ENCODE results near the gene STPG4.
A peak's percentile ranks its signal among the peaks of the same experiment; 100 is the strongest.

The STPG4 gene

GRCh38 chr2:47065343-47065742 is 89.8 kb downstream of the STPG4 start:
- TF ChIP-seq POLR2A (IDR thresholded peaks at IDR 0.05; ENCODE audit: low read depth, low read length), result no peak
- no peak for TF ChIP-seq POLR2AphosphoS5 (IDR thresholded peaks at IDR 0.05; ENCODE audit: low read depth, low read length)
- TF ChIP-seq TAF1 (IDR thresholded peaks at IDR 0.05; ENCODE audit: borderline replicate concordance, low read depth, low read length), result no peak
- FAIRE-seq, result no peak
- no peak for DNase-seq (ENCODE audit: insufficient read length)

GRCh38 chr2:47064106-47064505 is 91.0 kb downstream of the STPG4 start:
- DNase-seq (ENCODE audit: insufficient read length) (no peak), FAIRE-seq (no peak)
- TF ChIP-seq POLR2AphosphoS5 (IDR thresholded peaks at IDR 0.05; ENCODE audit: low read depth, low read length) (no peak), TAF1 (IDR thresholded peaks at IDR 0.05; ENCODE audit: borderline replicate concordance, low read depth, low read length) (no peak), POLR2A (IDR thresholded peaks at IDR 0.05; ENCODE audit: low read depth, low read length) (no peak)

GRCh38 chr2:47063538-47063930 is 91.6 kb downstream of the STPG4 start:
- TF ChIP-seq POLR2A (IDR thresholded peaks at IDR 0.05; ENCODE audit: low read depth, low read length), result no peak
- no peak for TF ChIP-seq TAF1 (IDR thresholded peaks at IDR 0.05; ENCODE audit: borderline replicate concordance, low read depth, low read length)
- no peak for TF ChIP-seq POLR2AphosphoS5 (IDR thresholded peaks at IDR 0.05; ENCODE audit: low read depth, low read length)
- no peak for FAIRE-seq
- DNase-seq (ENCODE audit: insufficient read length), result no peak

GRCh38 chr2:47062681-47063537 is 92.2 kb downstream of the STPG4 start:
- no peak for FAIRE-seq
- no peak for DNase-seq (ENCODE audit: insufficient read length)
- no peak for TF ChIP-seq POLR2A (IDR thresholded peaks at IDR 0.05; ENCODE audit: low read depth, low read length)
- TF ChIP-seq POLR2AphosphoS5 (IDR thresholded peaks at IDR 0.05; ENCODE audit: low read depth, low read length), result no peak
- TF ChIP-seq TAF1 (IDR thresholded peaks at IDR 0.05; ENCODE audit: borderline replicate concordance, low read depth, low read length), result no peak

- no peak for FAIRE-seq
- no peak for DNase-seq (ENCODE audit: insufficient read length)
Measured at GRCh38 chr2:47061944-47062678, 93.0 kb downstream of the STPG4 start.

GRCh38 chr2:47060652-47061170 is 94.4 kb downstream of the STPG4 start:
- TF ChIP-seq TAF1 (IDR thresholded peaks at IDR 0.05; ENCODE audit: borderline replicate concordance, low read depth, low read length), result no peak
- no peak for TF ChIP-seq POLR2A (IDR thresholded peaks at IDR 0.05; ENCODE audit: low read depth, low read length)
- TF ChIP-seq POLR2AphosphoS5 (IDR thresholded peaks at IDR 0.05; ENCODE audit: low read depth, low read length), result no peak
- no peak for FAIRE-seq
- no peak for DNase-seq (ENCODE audit: insufficient read length)

More at GRCh38 chr2:47061944-47062678, 93.0 kb downstream of the STPG4 start:
- TF ChIP-seq POLR2AphosphoS5 (IDR thresholded peaks at IDR 0.05; ENCODE audit: low read depth, low read length), result no peak
- TF ChIP-seq POLR2A (IDR thresholded peaks at IDR 0.05; ENCODE audit: low read depth, low read length), result no peak
- TF ChIP-seq TAF1 (IDR thresholded peaks at IDR 0.05; ENCODE audit: borderline replicate concordance, low read depth, low read length), result no peak

- DNase-seq (ENCODE audit: insufficient read length), result no peak
- no peak for FAIRE-seq
- TF ChIP-seq POLR2A (IDR thresholded peaks at IDR 0.05; ENCODE audit: low read depth, low read length) (no peak), POLR2AphosphoS5 (IDR thresholded peaks at IDR 0.05; ENCODE audit: low read depth, low read length) (no peak), TAF1 (IDR thresholded peaks at IDR 0.05; ENCODE audit: borderline replicate concordance, low read depth, low read length) (no peak)
Measured at GRCh38 chr2:47058003-47058931, 96.8 kb downstream of the STPG4 start.

- no peak for FAIRE-seq
- no peak for TF ChIP-seq POLR2AphosphoS5 (IDR thresholded peaks at IDR 0.05; ENCODE audit: low read depth, low read length)
- TF ChIP-seq TAF1 (IDR thresholded peaks at IDR 0.05; ENCODE audit: borderline replicate concordance, low read depth, low read length), result no peak
- TF ChIP-seq POLR2A (IDR thresholded peaks at IDR 0.05; ENCODE audit: low read depth, low read length), result no peak
- DNase-seq (ENCODE audit: insufficient read length), result no peak
Measured at GRCh38 chr2:47057687-47058002, 97.5 kb downstream of the STPG4 start.

- TF ChIP-seq POLR2A (IDR thresholded peaks at IDR 0.05; ENCODE audit: low read depth, low read length), result no peak
- TF ChIP-seq POLR2AphosphoS5 (IDR thresholded peaks at IDR 0.05; ENCODE audit: low read depth, low read length), result no peak
- no peak for TF ChIP-seq TAF1 (IDR thresholded peaks at IDR 0.05; ENCODE audit: borderline replicate concordance, low read depth, low read length)
- peak; percentile 33 for FAIRE-seq
Measured at GRCh38 chr2:47056868-47057686, 98.0 kb downstream of the STPG4 start.

GRCh38 chr2:47056374-47056773 is 98.7 kb downstream of the STPG4 start:
- DNase-seq (ENCODE audit: insufficient read length) (no peak), FAIRE-seq (no peak)

More at GRCh38 chr2:47056868-47057686, 98.0 kb downstream of the STPG4 start:
- DNase-seq (ENCODE audit: insufficient read length), result no peak

More at GRCh38 chr2:47056374-47056773, 98.7 kb downstream of the STPG4 start:
- TF ChIP-seq TAF1 (IDR thresholded peaks at IDR 0.05; ENCODE audit: borderline replicate concordance, low read depth, low read length), result no peak
- TF ChIP-seq POLR2A (IDR thresholded peaks at IDR 0.05; ENCODE audit: low read depth, low read length), result no peak
- TF ChIP-seq POLR2AphosphoS5 (IDR thresholded peaks at IDR 0.05; ENCODE audit: low read depth, low read length), result no peak
